GM23338 (cell line): ENCODE results near the gene TPGS1. TPM values are rescaled to one million over a fixed set of nuclear protein-coding genes. Genes with fewer than 3 reads are reported as not detected.

Experiments used
- ATAC-seq: fragments of 200-7000 bp; cut with Tn5 transposase; 3 replicates; pipeline ENCODE4 v1.9.1; 2020
- DNase-seq: peaks from one replicate; pipeline ENCODE4 v3.0.0-alpha.2; 2015; ENCODE audit warnings: low spot score
- H2AFZ ChIP-seq: fragments of 200-600 bp; sonication (generic); 2 replicates; pipeline ENCODE4 v1.8.0; 2016; ENCODE audit warnings: antibody characterized with exemption, mild to moderate bottlenecking, moderate library complexity
- H3F3A ChIP-seq: fragments of 200-600 bp; sonication (generic); replicated peaks from 2 replicates; pipeline ENCODE4 v1.8.0; 2017; ENCODE audit warnings: antibody characterized with exemption, mixed run types, low read depth
- H3K27ac ChIP-seq: fragments of 200-600 bp; sonication (generic); 2 replicates; pipeline ENCODE4 v1.6.1; 2016; ENCODE audit warnings: low read depth
- H3K27me3 ChIP-seq: fragments of 200-600 bp; sonication (generic); 2 replicates; pipeline ENCODE4 v1.8.0; 2016; ENCODE audit warnings: mild to moderate bottlenecking, mixed run types, moderate library complexity; ENCODE audit not compliant: insufficient read depth
- H3K36me3 ChIP-seq: fragments of 200-600 bp; sonication (generic); 2 replicates; pipeline ENCODE4 v1.8.0; 2016; ENCODE audit warnings: mild to moderate bottlenecking; ENCODE audit not compliant: insufficient read depth
- H3K4me1 ChIP-seq: fragments of 200-600 bp; sonication (generic); 2 replicates; pipeline ENCODE4 v1.8.0; 2016; ENCODE audit warnings: mild to moderate bottlenecking, moderate library complexity; ENCODE audit not compliant: insufficient read depth
- H3K4me2 ChIP-seq: fragments of 200-600 bp; sonication (generic); 2 replicates; pipeline ENCODE4 v1.7.1; 2017; ENCODE audit warnings: mixed run types
- H3K4me3 ChIP-seq: fragments of 200-600 bp; sonication (generic); 2 replicates; pipeline ENCODE4 v1.6.1; 2016; ENCODE audit warnings: mixed run types
- H3K79me2 ChIP-seq: fragments of 200-600 bp; sonication (generic); replicated peaks from 2 replicates; pipeline ENCODE4 v1.8.0; 2017; ENCODE audit warnings: mild to moderate bottlenecking; ENCODE audit not compliant: insufficient read depth
- H3K9me2 ChIP-seq: fragments of 200-600 bp; sonication (generic); 2 replicates; pipeline ENCODE4 v1.8.0; 2017; ENCODE audit not compliant: insufficient read depth
- H4K20me1 ChIP-seq: fragments of 200-600 bp; sonication (generic); replicated peaks from 2 replicates; pipeline ENCODE4 v1.8.0; 2017; ENCODE audit warnings: mild to moderate bottlenecking; ENCODE audit not compliant: insufficient read depth
- H3K27ac Mint-ChIP-seq: 2 replicates; pipeline ENCODE4 v1.8.0; 2020; ENCODE audit warnings: inconsistent platforms, mild to moderate bottlenecking, moderate library complexity, mixed read lengths
- H3K27me3 Mint-ChIP-seq: 3 replicates; pipeline ENCODE4 v1.8.0; 2022; ENCODE audit warnings: low read depth, mild to moderate bottlenecking, moderate library complexity, mixed read lengths, inconsistent platforms; ENCODE audit not compliant: insufficient read depth, poor library complexity
- H3K36me3 Mint-ChIP-seq: 3 replicates; pipeline ENCODE4 v1.8.0; 2021; ENCODE audit warnings: low read depth, mild to moderate bottlenecking, inconsistent platforms, moderate library complexity, mixed read lengths
- H3K4me1 Mint-ChIP-seq: 3 replicates; pipeline ENCODE4 v1.8.0; 2020; ENCODE audit warnings: mild to moderate bottlenecking, inconsistent platforms, mixed read lengths
- H3K4me3 Mint-ChIP-seq: 3 replicates; pipeline ENCODE4 v1.8.0; 2021; ENCODE audit warnings: moderate library complexity, mild to moderate bottlenecking, inconsistent platforms, mixed read lengths
- H3K9me3 Mint-ChIP-seq: 3 replicates; pipeline ENCODE4 v1.8.0; 2020; ENCODE audit warnings: moderate library complexity, mild to moderate bottlenecking, inconsistent platforms, mixed read lengths
- CREB1 ChIP-seq: fragments of 250-450 bp; sonication (Bioruptor Pico); IDR thresholded peaks from 2 replicates; pipeline ENCODE4 v1.5.0; 2020; ENCODE audit warnings: low read depth, mild to moderate bottlenecking, moderate library complexity
- CTCF ChIP-seq, 2 experiments: fragments of 200-600 bp in 1 of 2; sonication (generic) in 1 of 2; conservative IDR thresholded peaks; 2 replicates each; pipeline versions ENCODE4 v1.5.1 to v1.6.1; 2016 to 2017; ENCODE audit warnings: antibody characterized with exemption in 2 of 2, low read depth in 2 of 2, mild to moderate bottlenecking in 2 of 2, moderate library complexity in 1 of 2
- EZH2 ChIP-seq: fragments of 200-600 bp; sonication (generic); IDR thresholded peaks from one replicate; pipeline ENCODE4 v1.8.0; 2017; ENCODE audit warnings: antibody characterized with exemption, mild to moderate bottlenecking, low read depth; ENCODE audit not compliant: unreplicated experiment
- EZH2phosphoT487 ChIP-seq: fragments of 200-600 bp; sonication (generic); IDR thresholded peaks from one replicate; pipeline ENCODE4 v1.8.1; 2018; ENCODE audit warnings: antibody characterized with exemption; ENCODE audit not compliant: unreplicated experiment
- JUNB ChIP-seq: IDR thresholded peaks from one replicate; pipeline ENCODE4 v1.6.1; 2016; ENCODE audit warnings: antibody characterized with exemption; ENCODE audit not compliant: unreplicated experiment
- NANOG ChIP-seq: IDR thresholded peaks from 2 replicates; pipeline ENCODE4 v1.6.1; 2016; ENCODE audit warnings: antibody characterized with exemption, borderline replicate concordance
- POLR2AphosphoS5 ChIP-seq: IDR thresholded peaks from 2 replicates; pipeline ENCODE4 v1.6.1; 2016; ENCODE audit warnings: antibody characterized with exemption, low read depth
- REST ChIP-seq: IDR thresholded peaks from one replicate; pipeline ENCODE4 v1.6.1; 2018; ENCODE audit warnings: antibody characterized with exemption; ENCODE audit not compliant: unreplicated experiment
- STAT1 ChIP-seq: IDR thresholded peaks from one replicate; pipeline ENCODE4 v1.6.1; 2016; ENCODE audit warnings: antibody characterized with exemption; ENCODE audit not compliant: unreplicated experiment
- ZNF114 ChIP-seq: fragments of 250-450 bp; sonication (Bioruptor Pico); IDR thresholded peaks from 2 replicates; pipeline ENCODE4 v1.5.0; 2020; ENCODE audit warnings: mild to moderate bottlenecking, moderate library complexity
- ZNF331 ChIP-seq: fragments of 250-450 bp; sonication (Bioruptor Pico); IDR thresholded peaks from 2 replicates; pipeline ENCODE4 v1.5.0; 2020; ENCODE audit warnings: low read depth, mild to moderate bottlenecking, moderate library complexity
- polyA plus RNA-seq: library from polyadenylated mRNA; unstranded; fragments of >200 nt; fragmentation: Nextera tagmentation; extraction: Ambion mirVana; gene quantifications from 2 replicates; pipeline ENCODE4 v1.2.1, GENCODE V29; 2016
- total RNA-seq: library from RNA; depleted of rRNA; stranded (reverse); fragments of >200 nt; shearing (Covaris generic); gene quantifications from 2 replicates; pipeline ENCODE4 v1.2.3, GENCODE V29; 2014
- TF ChIP-seq, protein P1 (sequence below): fragments of 250-450 bp; sonication (Bioruptor Pico); IDR thresholded peaks from 2 replicates; pipeline ENCODE4 v1.5.0; 2020; ENCODE audit warnings: mild to moderate bottlenecking, moderate library complexity

Gene TPGS1
- total and polyA plus RNA-seq, 2 experiments from 2014 or later, result 11.9 to 38.4 TPM

DNA sequence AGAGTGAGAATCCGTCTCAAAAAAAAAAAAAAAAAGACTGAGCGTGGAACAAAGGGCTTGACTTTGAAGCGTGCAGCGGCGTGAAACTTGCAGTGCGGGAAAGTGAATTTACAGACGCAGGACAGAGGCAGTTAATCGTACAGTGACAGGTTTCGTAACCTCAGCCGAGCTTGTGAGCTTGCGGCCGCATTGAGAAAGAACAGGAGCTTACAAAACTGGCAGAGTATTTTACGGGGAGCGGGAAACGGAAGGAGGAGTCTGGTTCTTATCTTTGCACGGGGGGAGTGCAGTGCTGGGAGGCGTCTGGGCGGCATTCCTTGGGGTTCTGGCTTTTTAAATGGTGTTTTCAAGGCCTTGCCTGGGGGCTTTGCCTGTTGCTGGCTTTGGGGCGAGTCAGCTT is 59.1 kb downstream of the TPGS1 start:
- Mint-ChIP-seq H3K27ac (no peak overlapping the region), H3K9me3 (peaks cover 39% of the 10 kb centered on the region), H3K4me1 (peaks cover 17% of the 10 kb centered on the region), H3K4me3 (no peak overlapping the region), H3K27me3 (peaks cover 21% of the 10 kb centered on the region), H3K36me3 (peaks cover 45% of the 10 kb centered on the region)
- H3K4me1 ChIP-seq, result no peaks in the 10 kb centered on the region
- H3K79me2 ChIP-seq, result no peaks in the 10 kb centered on the region
- H3K9me2 ChIP-seq, result no peaks in the 10 kb centered on the region
- peaks cover 7% of the 10 kb centered on the region for H3F3A ChIP-seq
- no peak overlapping the region for H2AFZ ChIP-seq
- ATAC-seq, result no peak
- no peak overlapping the region for H3K4me2 ChIP-seq
- peak; percentile 25 for DNase-seq
- H3K36me3 ChIP-seq, result no peaks in the 10 kb centered on the region
- H3K27ac ChIP-seq, result no peak overlapping the region
- H3K27me3 ChIP-seq, result no peaks in the 10 kb centered on the region
- H4K20me1 ChIP-seq, result no peaks in the 10 kb centered on the region
- no peak overlapping the region for H3K4me3 ChIP-seq
- no peak for TF ChIP-seq REST
- no peak for TF ChIP-seq ZNF114 (CRISPR knock-in tag)
- TF ChIP-seq POLR2AphosphoS5, result no peak
- no peak for TF ChIP-seq ZNF331 (CRISPR knock-in tag)
- no peak for TF ChIP-seq NANOG
- TF ChIP-seq EZH2, result no peak
- TF ChIP-seq STAT1, result no peak
- no peak for TF ChIP-seq CREB1 (CRISPR knock-in tag)
- TF ChIP-seq, protein P1, sequence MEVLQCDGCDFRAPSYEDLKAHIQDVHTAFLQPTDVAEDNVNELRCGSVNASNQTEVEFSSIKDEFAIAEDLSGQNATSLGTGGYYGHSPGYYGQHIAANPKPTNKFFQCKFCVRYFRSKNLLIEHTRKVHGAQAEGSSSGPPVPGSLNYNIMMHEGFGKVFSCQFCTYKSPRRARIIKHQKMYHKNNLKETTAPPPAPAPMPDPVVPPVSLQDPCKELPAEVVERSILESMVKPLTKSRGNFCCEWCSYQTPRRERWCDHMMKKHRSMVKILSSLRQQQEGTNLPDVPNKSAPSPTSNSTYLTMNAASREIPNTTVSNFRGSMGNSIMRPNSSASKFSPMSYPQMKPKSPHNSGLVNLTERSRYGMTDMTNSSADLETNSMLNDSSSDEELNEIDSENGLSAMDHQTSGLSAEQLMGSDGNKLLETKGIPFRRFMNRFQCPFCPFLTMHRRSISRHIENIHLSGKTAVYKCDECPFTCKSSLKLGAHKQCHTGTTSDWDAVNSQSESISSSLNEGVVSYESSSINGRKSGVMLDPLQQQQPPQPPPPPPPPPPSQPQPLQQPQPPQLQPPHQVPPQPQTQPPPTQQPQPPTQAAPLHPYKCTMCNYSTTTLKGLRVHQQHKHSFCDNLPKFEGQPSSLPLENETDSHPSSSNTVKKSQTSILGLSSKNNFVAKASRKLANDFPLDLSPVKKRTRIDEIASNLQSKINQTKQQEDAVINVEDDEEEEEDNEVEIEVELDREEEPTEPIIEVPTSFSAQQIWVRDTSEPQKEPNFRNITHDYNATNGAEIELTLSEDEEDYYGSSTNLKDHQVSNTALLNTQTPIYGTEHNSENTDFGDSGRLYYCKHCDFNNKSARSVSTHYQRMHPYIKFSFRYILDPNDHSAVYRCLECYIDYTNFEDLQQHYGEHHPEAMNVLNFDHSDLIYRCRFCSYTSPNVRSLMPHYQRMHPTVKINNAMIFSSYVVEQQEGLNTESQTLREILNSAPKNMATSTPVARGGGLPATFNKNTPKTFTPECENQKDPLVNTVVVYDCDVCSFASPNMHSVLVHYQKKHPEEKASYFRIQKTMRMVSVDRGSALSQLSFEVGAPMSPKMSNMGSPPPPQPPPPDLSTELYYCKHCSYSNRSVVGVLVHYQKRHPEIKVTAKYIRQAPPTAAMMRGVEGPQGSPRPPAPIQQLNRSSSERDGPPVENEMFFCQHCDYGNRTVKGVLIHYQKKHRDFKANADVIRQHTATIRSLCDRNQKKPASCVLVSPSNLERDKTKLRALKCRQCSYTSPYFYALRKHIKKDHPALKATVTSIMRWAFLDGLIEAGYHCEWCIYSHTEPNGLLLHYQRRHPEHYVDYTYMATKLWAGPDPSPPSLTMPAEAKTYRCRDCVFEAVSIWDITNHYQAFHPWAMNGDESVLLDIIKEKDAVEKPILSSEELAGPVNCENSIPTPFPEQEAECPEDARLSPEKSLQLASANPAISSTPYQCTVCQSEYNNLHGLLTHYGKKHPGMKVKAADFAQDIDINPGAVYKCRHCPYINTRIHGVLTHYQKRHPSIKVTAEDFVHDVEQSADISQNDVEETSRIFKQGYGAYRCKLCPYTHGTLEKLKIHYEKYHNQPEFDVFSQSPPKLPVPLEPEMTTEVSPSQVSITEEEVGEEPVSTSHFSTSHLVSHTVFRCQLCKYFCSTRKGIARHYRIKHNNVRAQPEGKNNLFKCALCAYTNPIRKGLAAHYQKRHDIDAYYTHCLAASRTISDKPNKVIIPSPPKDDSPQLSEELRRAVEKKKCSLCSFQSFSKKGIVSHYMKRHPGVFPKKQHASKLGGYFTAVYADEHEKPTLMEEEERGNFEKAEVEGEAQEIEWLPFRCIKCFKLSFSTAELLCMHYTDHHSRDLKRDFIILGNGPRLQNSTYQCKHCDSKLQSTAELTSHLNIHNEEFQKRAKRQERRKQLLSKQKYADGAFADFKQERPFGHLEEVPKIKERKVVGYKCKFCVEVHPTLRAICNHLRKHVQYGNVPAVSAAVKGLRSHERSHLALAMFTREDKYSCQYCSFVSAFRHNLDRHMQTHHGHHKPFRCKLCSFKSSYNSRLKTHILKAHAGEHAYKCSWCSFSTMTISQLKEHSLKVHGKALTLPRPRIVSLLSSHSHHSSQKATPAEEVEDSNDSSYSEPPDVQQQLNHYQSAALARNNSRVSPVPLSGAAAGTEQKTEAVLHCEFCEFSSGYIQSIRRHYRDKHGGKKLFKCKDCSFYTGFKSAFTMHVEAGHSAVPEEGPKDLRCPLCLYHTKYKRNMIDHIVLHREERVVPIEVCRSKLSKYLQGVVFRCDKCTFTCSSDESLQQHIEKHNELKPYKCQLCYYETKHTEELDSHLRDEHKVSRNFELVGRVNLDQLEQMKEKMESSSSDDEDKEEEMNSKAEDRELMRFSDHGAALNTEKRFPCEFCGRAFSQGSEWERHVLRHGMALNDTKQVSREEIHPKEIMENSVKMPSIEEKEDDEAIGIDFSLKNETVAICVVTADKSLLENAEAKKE, result no peak
- no peak for TF ChIP-seq JUNB
- TF ChIP-seq CTCF (conservative IDR thresholded peaks at IDR 0.05; ENCODE audit: low read depth in 2 of 2), result no peak
- no peak for TF ChIP-seq EZH2phosphoT487
